Mesothelial cell of epicardium (in vitro differentiated cells): ENCODE data around the gene CPEB2. TPM values are rescaled to one million over a fixed set of nuclear protein-coding genes. Genes with fewer than 3 reads are reported as not detected.

ENCODE experiments used
- DNase-seq, 2 experiments: peaks; one replicate each; pipeline ENCODE4 v3.0.0; 2021; ENCODE audit warnings: low spot score in 2 of 2; ENCODE audit not compliant: unreplicated experiment in 2 of 2
- H3K27ac Mint-ChIP-seq: 2 replicates; pipeline ENCODE4 v1.8.0; 2021; ENCODE audit warnings: mixed read lengths
- H3K27me3 Mint-ChIP-seq: 2 replicates; pipeline ENCODE4 v1.8.0; 2021; ENCODE audit warnings: low read depth, mixed read lengths
- H3K36me3 Mint-ChIP-seq: 2 replicates; pipeline ENCODE4 v1.8.0; 2021; ENCODE audit warnings: mixed read lengths
- H3K4me1 Mint-ChIP-seq: 2 replicates; pipeline ENCODE4 v1.8.0; 2021; ENCODE audit warnings: mixed read lengths
- H3K4me3 Mint-ChIP-seq: 2 replicates; pipeline ENCODE4 v1.8.0; 2021; ENCODE audit warnings: mild to moderate bottlenecking, moderate library complexity, mixed read lengths
- H3K9me3 Mint-ChIP-seq: 2 replicates; pipeline ENCODE4 v1.8.0; 2021; ENCODE audit warnings: mixed read lengths
- total RNA-seq: library from RNA; stranded (reverse); gene quantifications from 3 replicates; pipeline ENCODE4 v1.2.1, GENCODE V29; 2021
- TF ChIP-seq, protein P1 (sequence below): fragments of 200-600 bp; sonication (generic); IDR thresholded peaks from one replicate; pipeline ENCODE4 v1.5.0; 2021; ENCODE audit warnings: antibody characterized with exemption; ENCODE audit not compliant: unreplicated experiment

The CPEB2 gene
- total RNA-seq, 1 donor from 2014 or later: 4.1 TPM

DNA sequence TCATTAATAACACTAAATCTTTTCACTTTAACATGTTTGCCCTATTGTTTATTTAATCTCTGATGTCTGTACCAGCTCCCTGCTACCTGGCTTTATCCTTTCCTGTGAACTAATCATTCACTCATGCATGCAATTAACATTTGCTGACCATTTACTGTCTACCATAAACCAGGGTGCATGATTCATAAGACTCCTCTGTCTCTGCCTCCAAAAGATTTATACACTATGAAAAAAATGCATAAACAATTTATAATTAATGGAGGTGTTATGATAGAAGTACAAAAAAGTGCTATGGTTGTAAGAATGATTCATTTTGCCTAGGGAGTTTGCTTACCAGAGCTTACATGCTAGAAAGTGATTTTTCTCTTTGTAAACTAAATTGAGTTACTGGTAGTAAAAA lies 24.5 kb upstream of the CPEB2 start:
- TF ChIP-seq, protein P1, sequence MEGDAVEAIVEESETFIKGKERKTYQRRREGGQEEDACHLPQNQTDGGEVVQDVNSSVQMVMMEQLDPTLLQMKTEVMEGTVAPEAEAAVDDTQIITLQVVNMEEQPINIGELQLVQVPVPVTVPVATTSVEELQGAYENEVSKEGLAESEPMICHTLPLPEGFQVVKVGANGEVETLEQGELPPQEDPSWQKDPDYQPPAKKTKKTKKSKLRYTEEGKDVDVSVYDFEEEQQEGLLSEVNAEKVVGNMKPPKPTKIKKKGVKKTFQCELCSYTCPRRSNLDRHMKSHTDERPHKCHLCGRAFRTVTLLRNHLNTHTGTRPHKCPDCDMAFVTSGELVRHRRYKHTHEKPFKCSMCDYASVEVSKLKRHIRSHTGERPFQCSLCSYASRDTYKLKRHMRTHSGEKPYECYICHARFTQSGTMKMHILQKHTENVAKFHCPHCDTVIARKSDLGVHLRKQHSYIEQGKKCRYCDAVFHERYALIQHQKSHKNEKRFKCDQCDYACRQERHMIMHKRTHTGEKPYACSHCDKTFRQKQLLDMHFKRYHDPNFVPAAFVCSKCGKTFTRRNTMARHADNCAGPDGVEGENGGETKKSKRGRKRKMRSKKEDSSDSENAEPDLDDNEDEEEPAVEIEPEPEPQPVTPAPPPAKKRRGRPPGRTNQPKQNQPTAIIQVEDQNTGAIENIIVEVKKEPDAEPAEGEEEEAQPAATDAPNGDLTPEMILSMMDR: no peak
- Mint-ChIP-seq H3K9me3 (peaks cover 19% of the 10 kb centered on the region), H3K27me3 (no peaks in the 10 kb centered on the region), H3K36me3 (no peaks in the 10 kb centered on the region), H3K27ac (no peak overlapping the region), H3K4me3 (no peak overlapping the region), H3K4me1 (no peaks in the 10 kb centered on the region)
- DNase-seq: no peak

DNA sequence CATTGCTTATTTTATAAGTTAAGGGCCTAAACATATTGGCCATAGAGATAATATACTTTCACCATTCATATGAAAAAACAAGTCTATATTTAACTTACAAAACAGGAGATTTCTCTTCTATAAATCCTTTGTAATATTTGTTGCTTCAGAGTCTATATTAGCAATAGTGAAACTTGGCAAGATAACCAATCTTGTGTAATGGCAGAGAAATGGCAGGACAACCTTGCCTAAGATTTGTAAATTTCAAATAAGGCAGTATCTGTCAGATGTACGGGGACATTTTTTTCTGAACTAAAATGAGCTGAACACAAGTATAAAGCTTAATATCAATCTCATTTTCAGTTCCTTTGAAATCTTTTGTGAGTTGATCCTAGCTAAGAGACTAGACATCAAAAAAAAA lies 17.8 kb upstream of the CPEB2 start:
- no peaks in the 10 kb centered on the region for H3K36me3 Mint-ChIP-seq
- H3K9me3 Mint-ChIP-seq: no peaks in the 10 kb centered on the region
- peaks cover 2% of the 10 kb centered on the region for H3K27me3 Mint-ChIP-seq
- H3K27ac Mint-ChIP-seq: no peak overlapping the region
- H3K4me3 Mint-ChIP-seq: no peak overlapping the region
- TF ChIP-seq, protein P1: no peak
- DNase-seq: no peak
- H3K4me1 Mint-ChIP-seq: no peaks in the 10 kb centered on the region

DNA sequence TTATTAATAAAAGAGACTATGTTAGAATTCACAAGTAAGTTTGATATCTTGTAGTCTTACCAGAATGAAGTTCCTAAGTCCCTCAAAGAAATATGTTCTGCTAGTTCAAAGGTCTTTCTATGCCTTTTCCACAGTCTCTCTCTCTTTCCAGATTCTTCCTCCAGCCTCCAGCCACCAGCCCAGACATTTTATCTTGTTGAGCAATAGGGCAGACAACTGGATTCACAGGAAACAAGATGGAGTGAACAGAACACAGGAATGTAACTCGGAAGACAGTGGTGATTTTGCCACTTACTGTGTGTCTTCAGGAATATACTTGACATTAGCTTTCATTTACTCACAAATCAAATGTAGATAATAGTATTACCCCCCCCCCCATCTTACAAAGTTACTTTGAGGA lies 17.1 kb upstream of the CPEB2 start:
- Mint-ChIP-seq H3K27me3 (peaks cover 4% of the 10 kb centered on the region), H3K9me3 (no peaks in the 10 kb centered on the region), H3K4me3 (no peak overlapping the region), H3K4me1 (no peaks in the 10 kb centered on the region), H3K27ac (no peak overlapping the region), H3K36me3 (no peaks in the 10 kb centered on the region)
- DNase-seq: no peak
- TF ChIP-seq, protein P1: no peak

DNA sequence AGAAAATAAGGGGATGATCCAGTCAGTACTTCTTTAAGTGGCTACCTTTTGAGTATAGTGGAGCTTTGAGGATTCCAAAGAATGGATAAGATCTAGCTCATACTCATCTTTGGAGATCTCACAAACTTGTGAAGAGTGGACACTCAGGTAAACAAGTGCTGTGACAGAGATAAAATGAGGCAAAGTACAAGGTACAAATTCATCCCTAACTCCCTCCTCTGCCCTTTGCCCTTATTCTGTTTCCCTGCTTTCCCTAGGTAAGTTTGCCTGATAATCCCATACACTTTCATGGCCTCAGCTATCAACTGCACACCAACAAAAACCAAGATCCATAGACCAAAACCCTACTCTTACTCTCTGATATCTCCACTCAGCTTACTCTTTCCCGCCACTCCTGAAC lies 16.4 kb upstream of the CPEB2 start:
- Mint-ChIP-seq H3K27me3 (peaks cover 4% of the 10 kb centered on the region), H3K36me3 (no peaks in the 10 kb centered on the region), H3K4me3 (no peak overlapping the region), H3K4me1 (no peaks in the 10 kb centered on the region), H3K9me3 (no peaks in the 10 kb centered on the region), H3K27ac (no peak overlapping the region)
- DNase-seq: no peak
- TF ChIP-seq, protein P1: no peak

DNA sequence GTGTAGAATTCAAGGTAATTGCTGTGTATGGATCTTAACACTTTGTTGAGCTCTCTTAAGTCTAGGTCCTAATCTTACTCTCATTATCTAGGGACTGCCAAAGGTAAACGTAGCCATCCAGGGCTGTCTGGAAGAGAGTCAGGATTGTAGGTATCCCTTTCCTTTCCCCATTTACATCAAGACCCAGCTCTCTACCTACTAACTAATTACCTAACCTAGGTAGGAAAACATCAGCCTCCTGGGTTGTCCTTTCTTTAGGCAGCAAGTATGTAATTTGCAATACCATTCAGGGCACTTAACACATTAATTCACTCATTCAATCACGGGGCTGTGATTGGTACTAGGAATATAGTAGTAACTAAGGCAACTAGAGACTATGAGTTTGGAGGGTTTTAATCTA lies 15.2 kb upstream of the CPEB2 start:
- H3K4me3 Mint-ChIP-seq: no peak overlapping the region
- H3K36me3 Mint-ChIP-seq: no peaks in the 10 kb centered on the region
- DNase-seq: no peak
- H3K9me3 Mint-ChIP-seq: no peaks in the 10 kb centered on the region
- peaks cover 4% of the 10 kb centered on the region for H3K27me3 Mint-ChIP-seq
- H3K27ac Mint-ChIP-seq: no peak overlapping the region
- TF ChIP-seq, protein P1: no peak
- H3K4me1 Mint-ChIP-seq: no peaks in the 10 kb centered on the region

DNA sequence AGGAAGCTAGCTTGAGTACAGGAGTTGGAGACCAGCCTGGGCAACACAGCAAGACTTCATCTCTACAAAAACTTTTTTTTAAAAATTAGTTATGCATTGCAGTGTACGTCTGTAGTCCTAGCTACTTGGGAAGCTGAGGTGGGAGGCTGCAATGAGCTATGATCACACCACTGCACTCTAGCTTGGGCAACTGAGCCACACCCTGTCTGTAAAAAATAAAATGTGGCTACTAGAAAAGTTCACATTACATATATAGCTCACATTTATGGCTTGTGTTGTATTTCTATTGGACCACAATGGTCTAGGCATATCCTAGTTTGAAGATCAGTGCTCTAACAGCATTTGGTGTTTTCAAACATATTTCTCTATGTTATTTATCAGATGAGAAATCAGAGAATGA lies 11.8 kb upstream of the CPEB2 start:
- peaks cover 2% of the 10 kb centered on the region for H3K27me3 Mint-ChIP-seq
- TF ChIP-seq, protein P1: no peak
- no peak for DNase-seq
- no peak overlapping the region for H3K27ac Mint-ChIP-seq
- H3K36me3 Mint-ChIP-seq: no peaks in the 10 kb centered on the region
- no peaks in the 10 kb centered on the region for H3K4me1 Mint-ChIP-seq
- no peak overlapping the region for H3K4me3 Mint-ChIP-seq
- H3K9me3 Mint-ChIP-seq: no peaks in the 10 kb centered on the region
